H1 (cell line): ENCODE results near the gene COA1. TPM values are rescaled to one million over a fixed set of nuclear protein-coding genes. Genes with fewer than 3 reads are reported as not detected.

Experiments used
- CTCF ChIA-PET: fragments of 300-600 bp; sonication (Branson Sonifier 250); formaldehyde crosslinking; loops from one replicate; lab custom pipeline; 2021; ENCODE audit not compliant: partially characterized antibody; lab: Charles Lee
- POLR2A ChIA-PET: fragments of 300-600 bp; sonication (Branson Sonifier 250); formaldehyde crosslinking; loops from one replicate; lab custom pipeline; 2021; ENCODE audit warnings: inconsistent platforms; ENCODE audit not compliant: partially characterized antibody; lab: Charles Lee
- DNase-seq, 2 experiments: peaks; one replicate each; pipeline versions ENCODE4 v3.0.0 to v3.0.0-alpha.2; 2010 to 2022; ENCODE audit warnings: low spot score in 2 of 2, low read depth in 1 of 2, mixed read lengths in 1 of 2
- FAIRE-seq: peaks from 2 replicates; lab custom pipeline; 2011; peaks lifted over from hg19 to GRCh38; lab: Jason Lieb, UNC
- H2AFZ ChIP-seq: 2 replicates; pipeline ENCODE4 v1.8.1; 2012; ENCODE audit warnings: low read length, inconsistent platforms
- H2AK5ac ChIP-seq: 2 replicates; pipeline ENCODE4 v1.6.1; 2013; ENCODE audit warnings: low read depth, low read length
- H2BK120ac ChIP-seq: replicated peaks from 2 replicates; pipeline ENCODE3; 2013; ENCODE audit warnings: low read depth, low read length, inconsistent platforms
- H2BK12ac ChIP-seq: 2 replicates; pipeline ENCODE4 v1.6.1; 2013; ENCODE audit warnings: low read depth, low read length
- H2BK15ac ChIP-seq: 2 replicates; pipeline ENCODE4 v1.6.1; 2013; ENCODE audit warnings: low read length
- H2BK20ac ChIP-seq: 2 replicates; pipeline ENCODE4 v1.6.1; 2013; ENCODE audit warnings: low read length
- H2BK5ac ChIP-seq: 2 replicates; pipeline ENCODE4 v1.6.1; 2013; ENCODE audit warnings: low read depth, low read length
- H3K14ac ChIP-seq: 2 replicates; pipeline ENCODE4 v1.6.1; 2013; ENCODE audit warnings: inconsistent platforms; ENCODE audit not compliant: insufficient read length
- H3K18ac ChIP-seq: 2 replicates; pipeline ENCODE4 v1.6.1; 2013; ENCODE audit warnings: low read length; ENCODE audit errors: extremely low read depth
- H3K23ac ChIP-seq: 2 replicates; pipeline ENCODE4 v1.6.1; 2013; ENCODE audit warnings: inconsistent platforms; ENCODE audit not compliant: insufficient read length
- H3K23me2 ChIP-seq: 2 replicates; pipeline ENCODE4 v1.6.1; 2013; ENCODE audit warnings: low read depth, low read length
- H3K27ac ChIP-seq: 2 replicates; pipeline ENCODE4 v1.6.1; 2011; ENCODE audit warnings: low read depth, low read length, inconsistent platforms
- H3K27me3 ChIP-seq, 4 experiments: replicated peaks in 1 of 4; 1 replicate in 1 of 4; 2 replicates in 3 of 4; pipeline versions ENCODE4 v1.6.1 to v1.8.1; 2011 to 2013; ENCODE audit warnings: low read length in 3 of 4, mild to moderate bottlenecking in 3 of 4, inconsistent platforms in 2 of 4, mixed read lengths in 2 of 4, moderate library complexity in 1 of 4; ENCODE audit not compliant: control insufficient read depth in 3 of 4, insufficient read depth in 3 of 4; ENCODE audit errors: extremely low read depth in 1 of 4
- H3K36me3 ChIP-seq, 4 experiments: 2 replicates each; pipeline versions ENCODE4 v1.6.1 to v1.8.1; 2011 to 2013; ENCODE audit warnings: mild to moderate bottlenecking in 4 of 4, low read length in 3 of 4, moderate library complexity in 2 of 4, control low read depth in 1 of 4, inconsistent platforms in 1 of 4; ENCODE audit not compliant: insufficient read depth in 4 of 4, control insufficient read depth in 2 of 4
- H3K4ac ChIP-seq: replicated peaks from 2 replicates; pipeline ENCODE3; 2013; ENCODE audit warnings: low read length, low read depth, mixed read lengths, inconsistent platforms; ENCODE audit not compliant: insufficient read length
- H3K4me1 ChIP-seq, 4 experiments: replicated peaks in 1 of 4; 1 replicate in 1 of 4; 2 replicates in 3 of 4; pipeline versions ENCODE4 v1.6.1 to v1.8.1; 2011 to 2013; ENCODE audit warnings: low read length in 3 of 4, inconsistent platforms in 2 of 4, mixed read lengths in 1 of 4; ENCODE audit not compliant: insufficient read depth in 4 of 4, control insufficient read depth in 3 of 4
- H3K4me2 ChIP-seq, 2 experiments: 2 replicates each; pipeline versions ENCODE4 v1.6.1 to v1.8.1; 2011 to 2013; ENCODE audit warnings: low read depth in 2 of 2, low read length in 2 of 2, control low read depth in 1 of 2, inconsistent platforms in 1 of 2, mild to moderate bottlenecking in 1 of 2; ENCODE audit not compliant: insufficient read depth in 1 of 2
- H3K4me3 ChIP-seq, 4 experiments: fragments of 200-600, 300-600 bp in 1 of 4; sonication (generic), shearing (Covaris generic), sonication (Bioruptor Twin) in 1 of 4; 2 replicates each; pipeline versions ENCODE4 v1.5.1 to v1.8.1; 2011 to 2016; ENCODE audit warnings: low read length in 4 of 4, low read depth in 3 of 4, control low read depth in 2 of 4, inconsistent platforms in 2 of 4, mild to moderate bottlenecking in 2 of 4, mixed read lengths in 1 of 4, moderate library complexity in 1 of 4; ENCODE audit not compliant: insufficient read depth in 2 of 4; ENCODE audit errors: extremely low read depth in 1 of 4
- H3K56ac ChIP-seq: replicated peaks from 2 replicates; pipeline ENCODE3; 2013; ENCODE audit warnings: low read depth, mild to moderate bottlenecking, mixed read lengths, low read length, inconsistent platforms; ENCODE audit not compliant: insufficient read length
- H3K79me1 ChIP-seq: 2 replicates; pipeline ENCODE4 v1.6.1; 2013; ENCODE audit warnings: low read depth, low read length, control low read depth
- H3K79me2 ChIP-seq, 2 experiments: 2 replicates each; pipeline versions ENCODE4 v1.6.1 to v1.8.1; 2012 to 2013; ENCODE audit warnings: low read length in 2 of 2, mild to moderate bottlenecking in 2 of 2, inconsistent platforms in 1 of 2; ENCODE audit not compliant: insufficient read depth in 2 of 2, control insufficient read depth in 1 of 2
- H3K9ac ChIP-seq, 4 experiments: replicated peaks in 1 of 4; 1 replicate in 1 of 4; 2 replicates in 3 of 4; pipeline versions ENCODE4 v1.6.1 to v1.8.1; 2011 to 2013; ENCODE audit warnings: low read depth in 3 of 4, low read length in 3 of 4, control low read depth in 2 of 4, mild to moderate bottlenecking in 2 of 4, moderate library complexity in 2 of 4, inconsistent platforms in 1 of 4; ENCODE audit errors: extremely low read depth in 1 of 4
- H3K9me3 ChIP-seq, 2 experiments: 2 replicates each; pipeline versions ENCODE4 v1.6.1 to v1.8.1; 2012 to 2013; ENCODE audit warnings: mild to moderate bottlenecking in 2 of 2, moderate library complexity in 2 of 2, control low read depth in 1 of 2, inconsistent platforms in 1 of 2, low read depth in 1 of 2, low read length in 1 of 2, mixed read lengths in 1 of 2; ENCODE audit not compliant: insufficient read depth in 2 of 2
- H4K20me1 ChIP-seq, 2 experiments: replicated peaks in 1 of 2; 2 replicates each; pipeline versions ENCODE3 to v1.8.1; 2011 to 2013; ENCODE audit warnings: inconsistent platforms in 2 of 2, low read length in 2 of 2, mild to moderate bottlenecking in 1 of 2; ENCODE audit not compliant: insufficient read depth in 2 of 2, control insufficient read depth in 1 of 2
- H4K5ac ChIP-seq: 2 replicates; pipeline ENCODE4 v1.6.1; 2013; ENCODE audit warnings: low read length, low read depth, mixed read lengths, inconsistent platforms; ENCODE audit not compliant: insufficient read length
- H4K8ac ChIP-seq: 2 replicates; pipeline ENCODE4 v1.8.0; 2013; ENCODE audit warnings: mild to moderate bottlenecking, moderate library complexity, low read length, inconsistent platforms; ENCODE audit not compliant: insufficient read depth; ENCODE audit errors: extremely low read depth
- H4K91ac ChIP-seq: replicated peaks from 2 replicates; pipeline ENCODE3; 2013; ENCODE audit warnings: low read length, mixed read lengths, inconsistent platforms; ENCODE audit not compliant: insufficient read length
- ASH2L ChIP-seq: fragments of 200-600, 300-600 bp; sonication (generic); IDR thresholded peaks from one replicate; pipeline ENCODE4 v1.7.1; 2017; ENCODE audit warnings: low read length
- CREB1 ChIP-seq: IDR thresholded peaks from 2 replicates; pipeline ENCODE4 v1.6.1; 2012; ENCODE audit warnings: inconsistent platforms
- KDM4A ChIP-seq: IDR thresholded peaks from one replicate; pipeline ENCODE4 v1.7.1; 2012; ENCODE audit warnings: low read depth, mild to moderate bottlenecking, moderate library complexity, low read length, inconsistent platforms; ENCODE audit not compliant: severe bottlenecking
- NRF1 ChIP-seq: IDR thresholded peaks from 2 replicates; pipeline ENCODE4 v1.6.1; 2011; ENCODE audit warnings: mild to moderate bottlenecking, low read depth, low read length, improper control_type of control experiment
- TAF7 ChIP-seq: optimal IDR thresholded peaks from 2 replicates; pipeline ENCODE3; 2011; ENCODE audit warnings: low read depth, mild to moderate bottlenecking, inconsistent platforms, low read length, moderate library complexity, borderline replicate concordance
- TCF12 ChIP-seq: IDR thresholded peaks from 2 replicates; pipeline ENCODE4 v1.6.1; 2011; ENCODE audit warnings: low read depth, mild to moderate bottlenecking, low read length
- YY1 ChIP-seq: IDR thresholded peaks from 2 replicates; pipeline ENCODE4 v1.6.1; 2011; ENCODE audit warnings: low read depth, mild to moderate bottlenecking, low read length
- WGBS, 2 experiments: shearing (Covaris generic) in 1 of 2; methylation state at CpG; one replicate each; pipeline versions ENCODE4 v1.1.6 to v1.1.7; 2013 to 2015; ENCODE audit warnings: low lambda C conversion rate in 2 of 2, mixed read lengths in 2 of 2, inconsistent platforms in 1 of 2, low coverage in 1 of 2, missing lambda C conversion rate in 1 of 2; ENCODE audit not compliant: insufficient replicate concordance in 2 of 2, insufficient coverage in 1 of 2, insufficient read length in 1 of 2; ENCODE audit errors: extremely low coverage in 1 of 2, missing lambda C conversion rate in 1 of 2; 5-methylcytosine and 5-hydroxymethylcytosine counted together
- polyA plus RNA-seq, 7 experiments: library from polyadenylated mRNA; depleted of rRNA in 3 of 7; stranded (reverse) in 5 of 7; unstranded in 2 of 7; fragments of >200 nt in 5 of 7; fragments of 200-250 nt in 2 of 7; gene quantifications; 1 replicate in 5 of 7; 2 replicates in 1 of 7; 4 replicates in 1 of 7; pipeline versions ENCODE4 v1.2.1 to v1.2.3, GENCODE V29; 2011 to 2013; ENCODE audit warnings: missing spikeins in 2 of 7, mixed read lengths in 2 of 7
- total RNA-seq: library from RNA; stranded (reverse); fragmentation: NEBNext Ultra II Directional; extraction: Animal tissue kit (Norgen Biotek cat#: 25700); gene quantifications from 2 replicates; pipeline ENCODE4 v1.2.1, GENCODE V29; 2021

The COA1 gene
- total and polyA plus RNA-seq, 2 of the 8 experiments (the other 6 are each of a cell fraction or from before 2014, with no cell fraction given) = 98.6 to 143 TPM

GRCh38 chr7:43679210-43680068 lies 49.9 kb downstream of the COA1 start:
- H2AK5ac ChIP-seq = no peak overlapping the region
- peaks cover 8% of the 10 kb centered on the region in 2 experiments; a peak in 3 of 4 replicates for H3K9me3 ChIP-seq
- no peak overlapping the region for H3K56ac ChIP-seq
- H2BK120ac ChIP-seq = no peak overlapping the region
- TF ChIP-seq NRF1 (no peak), KDM4A (no peak), ASH2L (no peak), TAF7 (no peak), TCF12 (no peak), YY1 (no peak), CREB1 (no peak)
- H3K14ac ChIP-seq = no peak overlapping the region
- H2BK20ac ChIP-seq = no peak overlapping the region
- H3K4ac ChIP-seq = no peak overlapping the region
- H3K23ac ChIP-seq = no peak overlapping the region
- no peaks in the 10 kb centered on the region for H3K4me1 ChIP-seq
- H3K23me2 ChIP-seq = no peaks in the 10 kb centered on the region
- no peak overlapping the region for H3K4me2 ChIP-seq
- H2BK12ac ChIP-seq = no peak overlapping the region
- ChIA-PET POLR2A (interaction anchor here (0.7 to 1.4 kb wide), 2 partner anchors 13 to 85 kb away, joined by 3 read pairs; no protein-coding TSS in a partner anchor), CTCF (interaction anchor here (0.6 to 0.8 kb wide), 3 partner anchors 20 to 167 kb away, joined by 3 to 5 read pairs (median 3); no protein-coding TSS in a partner anchor)
- no peaks in the 10 kb centered on the region for H3K27me3 ChIP-seq
- H2BK5ac ChIP-seq = no peak overlapping the region
- no peak overlapping the region for H2BK15ac ChIP-seq
- no peak overlapping the region for H4K8ac ChIP-seq
- peaks cover 2% of the 10 kb centered on the region; the same call in 1 of the 2 replicates for H3K79me1 ChIP-seq
- DNase-seq (no peak), FAIRE-seq (no peak)
- H3K18ac ChIP-seq = no peak overlapping the region
- H3K79me2 ChIP-seq = peaks cover 5 to 97% of the 10 kb centered on the region in 2 experiments
- no peak overlapping the region for H4K5ac ChIP-seq
- no peak overlapping the region for H3K9ac ChIP-seq
- no peaks in the 10 kb centered on the region for H3K36me3 ChIP-seq
- no peak overlapping the region for H4K91ac ChIP-seq
- H4K20me1 ChIP-seq = no peaks in the 10 kb centered on the region
- H3K4me3 ChIP-seq = no peak overlapping the region
- no peak overlapping the region for H2AFZ ChIP-seq
- 90% methylated on average over 4 of the region's 4 CpGs; no CpG with 5 or more reads in 1 of the 2 experiments for WGBS, 2 experiments
- no peak overlapping the region for H3K27ac ChIP-seq
